HEK293 (cell line): ENCODE data around the gene ADAM8.

ENCODE experiments used
- CTCF ChIA-PET: fragments of 350-600 bp; formaldehyde crosslinking; extraction: SDS; loops from one replicate; lab custom pipeline; 2021; ENCODE audit warnings: antibody characterized with exemption; lab: Yijun Ruan, JAX
- POLR2A ChIA-PET: fragments of 300-600 bp; formaldehyde crosslinking; extraction: SDS; loops from one replicate; lab custom pipeline; 2020; ENCODE audit warnings: antibody characterized with exemption, inconsistent platforms; lab: Yijun Ruan, JAX
- H3K27ac ChIP-seq: fragments of 200-500 bp; sonication (Bioruptor generic); 2 replicates; pipeline ENCODE4 v1.5.1; 2014; ENCODE audit warnings: low read depth, low read length, control low read depth, inconsistent platforms; ENCODE audit errors: extremely low read depth
- H3K36me3 ChIP-seq, 2 experiments: fragments of 200-500 bp in 1 of 2; sonication (Bioruptor generic) in 1 of 2; 1 replicate in 1 of 2; 2 replicates in 1 of 2; pipeline ENCODE4 v1.5.1; 2014 to 2017; ENCODE audit warnings: inconsistent platforms in 2 of 2, low read length in 2 of 2; ENCODE audit not compliant: control insufficient read depth in 2 of 2, insufficient read depth in 1 of 2
- H3K4me1 ChIP-seq: fragments of 200-500 bp; sonication (Bioruptor generic); 2 replicates; pipeline ENCODE4 v1.5.1; 2014; ENCODE audit warnings: mild to moderate bottlenecking, low read length, inconsistent platforms; ENCODE audit not compliant: control insufficient read depth, insufficient read depth
- H3K4me3 ChIP-seq: 2 replicates; pipeline ENCODE4 v1.5.1; 2011; ENCODE audit warnings: low read depth, mild to moderate bottlenecking, control low read depth, low read length, moderate library complexity
- H3K9me3 ChIP-seq: fragments of 200-500 bp; sonication (Bioruptor generic); 2 replicates; pipeline ENCODE4 v1.5.1; 2014; ENCODE audit warnings: low read depth, low read length, inconsistent platforms; ENCODE audit not compliant: control insufficient read depth, insufficient read depth
- BCL11B ChIP-seq: fragments of 450-650 bp; formaldehyde crosslinking; IDR thresholded peaks from 2 replicates; pipeline ENCODE4 v1.5.1; 2016; ENCODE audit warnings: low read depth, missing biosample characterization, missing genetic modification characterization
- IKZF3 ChIP-seq: fragments of 450-650 bp; IDR thresholded peaks from 2 replicates; pipeline ENCODE4 v1.5.0; 2018; ENCODE audit warnings: missing biosample characterization, mild to moderate bottlenecking, missing genetic modification characterization, moderate library complexity
- ZNF114 ChIP-seq: fragments of 450-650 bp; formaldehyde crosslinking; IDR thresholded peaks from 2 replicates; pipeline ENCODE4 v1.5.0; 2017; ENCODE audit warnings: missing biosample characterization, missing genetic modification characterization
- ZNF157 ChIP-seq: fragments of 450-650 bp; formaldehyde crosslinking; IDR thresholded peaks from 2 replicates; pipeline ENCODE4 v1.5.1; 2016; ENCODE audit warnings: missing biosample characterization, missing genetic modification characterization
- ZNF214 ChIP-seq: fragments of 450-650 bp; formaldehyde crosslinking; IDR thresholded peaks from 2 replicates; pipeline ENCODE4 v1.5.1; 2017; ENCODE audit warnings: missing biosample characterization, mild to moderate bottlenecking, missing genetic modification characterization, borderline replicate concordance
- ZNF24 ChIP-seq: fragments of 450-650 bp; formaldehyde crosslinking; IDR thresholded peaks from 2 replicates; pipeline ENCODE4 v1.5.1; 2016; ENCODE audit warnings: missing biosample characterization, missing genetic modification characterization
- ZNF266 ChIP-seq: fragments of 450-650 bp; formaldehyde crosslinking; IDR thresholded peaks from 2 replicates; pipeline ENCODE4 v1.5.1; 2016; ENCODE audit warnings: missing biosample characterization, missing genetic modification characterization, low read depth
- ZNF335 ChIP-seq: fragments of 450-650 bp; formaldehyde crosslinking; conservative IDR thresholded peaks from 2 replicates; pipeline ENCODE4 v1.5.1; 2016; ENCODE audit warnings: missing biosample characterization, missing genetic modification characterization
- ZNF48 ChIP-seq: fragments of 450-650 bp; formaldehyde crosslinking; IDR thresholded peaks from 2 replicates; pipeline ENCODE4 v1.5.1; 2016; ENCODE audit warnings: missing biosample characterization, missing genetic modification characterization
- ZNF501 ChIP-seq: fragments of 450-650 bp; formaldehyde crosslinking; IDR thresholded peaks from 2 replicates; pipeline ENCODE4 v1.5.1; 2016; ENCODE audit warnings: missing biosample characterization, missing genetic modification characterization
- ZNF521 ChIP-seq: fragments of 450-650 bp; formaldehyde crosslinking; IDR thresholded peaks from 2 replicates; pipeline ENCODE4 v1.5.1; 2017; ENCODE audit warnings: missing biosample characterization, mild to moderate bottlenecking, missing genetic modification characterization
- ZNF623 ChIP-seq: fragments of 450-650 bp; formaldehyde crosslinking; IDR thresholded peaks from 2 replicates; pipeline ENCODE4 v1.5.1; 2016; ENCODE audit warnings: missing biosample characterization, missing genetic modification characterization
- ZNF777 ChIP-seq: fragments of 450-650 bp; formaldehyde crosslinking; IDR thresholded peaks from 2 replicates; pipeline ENCODE4 v1.5.1; 2017; ENCODE audit warnings: missing biosample characterization, missing genetic modification characterization, borderline replicate concordance
- TF ChIP-seq, protein P1 (sequence below): sonication (generic); formaldehyde crosslinking; IDR thresholded peaks from 2 replicates; pipeline ENCODE4 v1.8.1; 2022; ENCODE audit warnings: mild to moderate bottlenecking, moderate library complexity, missing genetic modification reagents
- TF ChIP-seq, protein P2 (sequence below): fragments of 450-650 bp; formaldehyde crosslinking; IDR thresholded peaks from 2 replicates; pipeline ENCODE4 v1.5.1; 2016; ENCODE audit warnings: missing biosample characterization, missing genetic modification characterization
- TF ChIP-seq, protein P3 (sequence below): fragments of 450-650 bp; IDR thresholded peaks from 2 replicates; pipeline ENCODE4 v1.5.1; 2018; ENCODE audit warnings: missing biosample characterization, missing genetic modification characterization
- TF ChIP-seq, protein P4 (sequence below): fragments of 450-650 bp; formaldehyde crosslinking; IDR thresholded peaks from 2 replicates; pipeline ENCODE4 v1.5.1; 2016; ENCODE audit warnings: missing biosample characterization, missing genetic modification characterization
- TF ChIP-seq, protein P5 (sequence below): fragments of 450-650 bp; formaldehyde crosslinking; optimal IDR thresholded peaks from 2 replicates; pipeline ENCODE3; 2016; ENCODE audit warnings: missing biosample characterization, mild to moderate bottlenecking, missing genetic modification characterization
- TF ChIP-seq, protein P6 (sequence below): fragments of 450-650 bp; formaldehyde crosslinking; conservative IDR thresholded peaks from 2 replicates; pipeline ENCODE4 v1.5.1; 2016; ENCODE audit warnings: low read depth, missing biosample characterization, missing genetic modification characterization
- TF ChIP-seq, protein P7 (sequence below): fragments of 450-650 bp; formaldehyde crosslinking; IDR thresholded peaks from 2 replicates; pipeline ENCODE4 v1.5.1; 2016; ENCODE audit warnings: missing biosample characterization, missing genetic modification characterization

ADAM8 gene

DNA sequence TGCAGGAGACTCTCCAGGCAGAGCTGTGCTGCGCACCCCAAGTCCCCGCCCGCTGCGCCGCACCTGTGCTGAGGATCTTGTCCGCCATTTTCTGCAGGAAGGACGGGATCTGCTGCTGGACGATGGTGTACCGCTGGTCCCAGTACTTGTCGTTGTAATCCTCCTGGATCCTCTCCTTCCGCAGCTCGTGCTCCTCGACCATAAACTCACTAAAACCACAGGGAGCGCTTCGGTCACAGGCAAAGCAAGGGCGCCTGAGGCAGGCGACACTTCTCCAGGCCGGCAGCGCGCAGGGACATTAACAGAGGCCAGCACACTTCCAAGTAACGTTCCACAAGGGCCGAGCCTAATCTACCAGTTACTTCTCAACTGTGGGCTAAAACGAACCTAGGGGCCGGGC lies 13.1 kb upstream of the ADAM8 start (continued):
- TF ChIP-seq, protein P1, sequence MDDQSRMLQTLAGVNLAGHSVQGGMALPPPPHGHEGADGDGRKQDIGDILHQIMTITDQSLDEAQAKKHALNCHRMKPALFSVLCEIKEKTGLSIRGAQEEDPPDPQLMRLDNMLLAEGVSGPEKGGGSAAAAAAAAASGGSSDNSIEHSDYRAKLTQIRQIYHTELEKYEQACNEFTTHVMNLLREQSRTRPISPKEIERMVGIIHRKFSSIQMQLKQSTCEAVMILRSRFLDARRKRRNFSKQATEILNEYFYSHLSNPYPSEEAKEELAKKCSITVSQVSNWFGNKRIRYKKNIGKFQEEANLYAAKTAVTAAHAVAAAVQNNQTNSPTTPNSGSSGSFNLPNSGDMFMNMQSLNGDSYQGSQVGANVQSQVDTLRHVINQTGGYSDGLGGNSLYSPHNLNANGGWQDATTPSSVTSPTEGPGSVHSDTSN = no peak
- TF ChIP-seq ZNF501 (tag by site-specific recombination) = no peak
- TF ChIP-seq, protein P2, sequence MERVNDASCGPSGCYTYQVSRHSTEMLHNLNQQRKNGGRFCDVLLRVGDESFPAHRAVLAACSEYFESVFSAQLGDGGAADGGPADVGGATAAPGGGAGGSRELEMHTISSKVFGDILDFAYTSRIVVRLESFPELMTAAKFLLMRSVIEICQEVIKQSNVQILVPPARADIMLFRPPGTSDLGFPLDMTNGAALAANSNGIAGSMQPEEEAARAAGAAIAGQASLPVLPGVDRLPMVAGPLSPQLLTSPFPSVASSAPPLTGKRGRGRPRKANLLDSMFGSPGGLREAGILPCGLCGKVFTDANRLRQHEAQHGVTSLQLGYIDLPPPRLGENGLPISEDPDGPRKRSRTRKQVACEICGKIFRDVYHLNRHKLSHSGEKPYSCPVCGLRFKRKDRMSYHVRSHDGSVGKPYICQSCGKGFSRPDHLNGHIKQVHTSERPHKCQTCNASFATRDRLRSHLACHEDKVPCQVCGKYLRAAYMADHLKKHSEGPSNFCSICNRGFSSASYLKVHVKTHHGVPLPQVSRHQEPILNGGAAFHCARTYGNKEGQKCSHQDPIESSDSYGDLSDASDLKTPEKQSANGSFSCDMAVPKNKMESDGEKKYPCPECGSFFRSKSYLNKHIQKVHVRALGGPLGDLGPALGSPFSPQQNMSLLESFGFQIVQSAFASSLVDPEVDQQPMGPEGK = no peak
- TF ChIP-seq, protein P3, sequence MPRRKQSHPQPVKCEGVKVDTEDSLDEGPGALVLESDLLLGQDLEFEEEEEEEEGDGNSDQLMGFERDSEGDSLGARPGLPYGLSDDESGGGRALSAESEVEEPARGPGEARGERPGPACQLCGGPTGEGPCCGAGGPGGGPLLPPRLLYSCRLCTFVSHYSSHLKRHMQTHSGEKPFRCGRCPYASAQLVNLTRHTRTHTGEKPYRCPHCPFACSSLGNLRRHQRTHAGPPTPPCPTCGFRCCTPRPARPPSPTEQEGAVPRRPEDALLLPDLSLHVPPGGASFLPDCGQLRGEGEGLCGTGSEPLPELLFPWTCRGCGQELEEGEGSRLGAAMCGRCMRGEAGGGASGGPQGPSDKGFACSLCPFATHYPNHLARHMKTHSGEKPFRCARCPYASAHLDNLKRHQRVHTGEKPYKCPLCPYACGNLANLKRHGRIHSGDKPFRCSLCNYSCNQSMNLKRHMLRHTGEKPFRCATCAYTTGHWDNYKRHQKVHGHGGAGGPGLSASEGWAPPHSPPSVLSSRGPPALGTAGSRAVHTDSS (tag by site-specific recombination) = no peak
- TF ChIP-seq, protein P4, sequence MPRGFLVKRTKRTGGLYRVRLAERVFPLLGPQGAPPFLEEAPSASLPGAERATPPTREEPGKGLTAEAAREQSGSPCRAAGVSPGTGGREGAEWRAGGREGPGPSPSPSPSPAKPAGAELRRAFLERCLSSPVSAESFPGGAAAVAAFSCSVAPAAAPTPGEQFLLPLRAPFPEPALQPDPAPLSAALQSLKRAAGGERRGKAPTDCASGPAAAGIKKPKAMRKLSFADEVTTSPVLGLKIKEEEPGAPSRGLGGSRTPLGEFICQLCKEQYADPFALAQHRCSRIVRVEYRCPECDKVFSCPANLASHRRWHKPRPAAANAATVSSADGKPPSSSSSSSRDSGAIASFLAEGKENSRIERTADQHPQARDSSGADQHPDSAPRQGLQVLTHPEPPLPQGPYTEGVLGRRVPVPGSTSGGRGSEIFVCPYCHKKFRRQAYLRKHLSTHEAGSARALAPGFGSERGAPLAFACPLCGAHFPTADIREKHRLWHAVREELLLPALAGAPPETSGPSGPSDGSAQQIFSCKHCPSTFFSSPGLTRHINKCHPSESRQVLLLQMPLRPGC (tag by site-specific recombination) = no peak
- TF ChIP-seq, all 188 proteins: peak for 0

DNA sequence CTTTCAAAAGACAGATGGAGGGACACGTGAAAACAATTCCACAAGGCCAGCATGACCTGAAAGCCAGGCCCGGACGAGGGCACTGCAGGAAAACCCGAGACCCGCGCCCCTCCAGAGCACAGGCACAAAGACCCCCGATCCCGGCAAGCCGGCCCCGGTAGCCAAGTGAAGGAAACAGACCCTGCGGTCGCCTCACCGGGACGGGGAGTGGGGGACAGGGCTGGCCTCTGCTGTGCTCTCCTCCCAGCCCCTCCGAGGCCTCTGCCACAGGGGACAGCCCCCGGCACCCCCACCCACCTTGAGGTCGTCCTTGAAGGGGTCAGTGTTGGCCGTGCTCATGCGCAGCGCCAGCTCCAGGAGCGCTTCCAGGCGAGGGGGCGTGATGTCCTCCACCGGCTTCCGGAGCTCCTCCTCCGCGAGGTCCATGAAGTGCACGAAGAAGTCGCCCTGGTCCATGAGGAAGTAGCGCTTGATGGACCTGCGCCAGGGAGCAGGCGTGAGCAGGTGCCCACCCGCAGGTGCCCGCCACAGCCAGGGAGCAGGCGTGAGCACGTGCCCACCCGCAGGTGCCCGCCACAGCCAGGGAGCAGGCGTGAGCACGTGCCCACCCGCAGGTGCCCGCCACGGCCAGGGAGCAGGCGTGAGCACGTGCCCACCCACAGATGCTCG lies 11.3 kb upstream of the ADAM8 start:
- Histone ChIP-seq H3K27ac (no peak overlapping the region), H3K4me3 (no peak overlapping the region), H3K4me1 (no peaks in the 10 kb centered on the region), H3K36me3 (peaks cover 16 to 80% of the 10 kb centered on the region in 2 experiments), H3K9me3 (no peaks in the 10 kb centered on the region)
- ChIA-PET CTCF (no interaction called here), POLR2A (no interaction called here)
- no peak for TF ChIP-seq ZNF24 (tag by site-specific recombination)
- TF ChIP-seq ZNF335 (tag by site-specific recombination) = no peak
- no peak for TF ChIP-seq ZNF623 (tag by site-specific recombination)

DNA sequence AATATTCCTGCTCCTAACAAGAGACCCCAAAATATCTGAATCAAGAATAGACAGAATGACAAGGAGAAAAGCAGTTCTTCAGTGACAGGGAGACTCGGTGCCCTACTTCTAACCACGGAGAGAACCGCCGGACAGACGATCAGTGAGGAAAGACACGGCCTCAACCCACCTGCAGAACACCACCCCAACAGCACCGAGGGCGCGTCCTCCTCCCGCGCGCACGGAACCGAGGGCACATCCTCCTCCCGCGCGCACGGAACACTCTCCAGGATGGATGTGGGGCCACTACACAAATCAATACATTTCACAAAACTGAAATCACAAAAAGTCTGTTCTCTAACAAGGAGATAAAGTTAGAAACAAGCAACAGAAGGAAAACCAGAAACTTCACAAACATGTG lies 9.7 kb upstream of the ADAM8 start:
- Histone ChIP-seq H3K36me3 (peaks cover 16 to 88% of the 10 kb centered on the region in 2 experiments), H3K27ac (no peak overlapping the region), H3K9me3 (no peaks in the 10 kb centered on the region), H3K4me1 (no peaks in the 10 kb centered on the region), H3K4me3 (no peak overlapping the region)
- ChIA-PET POLR2A (no interaction called here), CTCF (no interaction called here)
- no peak for TF ChIP-seq IKZF3 (tag by site-specific recombination)
- TF ChIP-seq ZNF114 = no peak
- no peak for TF ChIP-seq ZNF501 (tag by site-specific recombination)
- no peak for TF ChIP-seq BCL11B (tag by site-specific recombination)
- no peak for TF ChIP-seq ZNF521 (tag by site-specific recombination)
- TF ChIP-seq, protein P5, sequence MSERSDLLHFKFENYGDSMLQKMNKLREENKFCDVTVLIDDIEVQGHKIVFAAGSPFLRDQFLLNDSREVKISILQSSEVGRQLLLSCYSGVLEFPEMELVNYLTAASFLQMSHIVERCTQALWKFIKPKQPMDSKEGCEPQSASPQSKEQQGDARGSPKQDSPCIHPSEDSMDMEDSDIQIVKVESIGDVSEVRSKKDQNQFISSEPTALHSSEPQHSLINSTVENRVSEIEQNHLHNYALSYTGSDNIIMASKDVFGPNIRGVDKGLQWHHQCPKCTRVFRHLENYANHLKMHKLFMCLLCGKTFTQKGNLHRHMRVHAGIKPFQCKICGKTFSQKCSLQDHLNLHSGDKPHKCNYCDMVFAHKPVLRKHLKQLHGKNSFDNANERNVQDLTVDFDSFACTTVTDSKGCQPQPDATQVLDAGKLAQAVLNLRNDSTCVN (tag by site-specific recombination) = no peak
- TF ChIP-seq, protein P6, sequence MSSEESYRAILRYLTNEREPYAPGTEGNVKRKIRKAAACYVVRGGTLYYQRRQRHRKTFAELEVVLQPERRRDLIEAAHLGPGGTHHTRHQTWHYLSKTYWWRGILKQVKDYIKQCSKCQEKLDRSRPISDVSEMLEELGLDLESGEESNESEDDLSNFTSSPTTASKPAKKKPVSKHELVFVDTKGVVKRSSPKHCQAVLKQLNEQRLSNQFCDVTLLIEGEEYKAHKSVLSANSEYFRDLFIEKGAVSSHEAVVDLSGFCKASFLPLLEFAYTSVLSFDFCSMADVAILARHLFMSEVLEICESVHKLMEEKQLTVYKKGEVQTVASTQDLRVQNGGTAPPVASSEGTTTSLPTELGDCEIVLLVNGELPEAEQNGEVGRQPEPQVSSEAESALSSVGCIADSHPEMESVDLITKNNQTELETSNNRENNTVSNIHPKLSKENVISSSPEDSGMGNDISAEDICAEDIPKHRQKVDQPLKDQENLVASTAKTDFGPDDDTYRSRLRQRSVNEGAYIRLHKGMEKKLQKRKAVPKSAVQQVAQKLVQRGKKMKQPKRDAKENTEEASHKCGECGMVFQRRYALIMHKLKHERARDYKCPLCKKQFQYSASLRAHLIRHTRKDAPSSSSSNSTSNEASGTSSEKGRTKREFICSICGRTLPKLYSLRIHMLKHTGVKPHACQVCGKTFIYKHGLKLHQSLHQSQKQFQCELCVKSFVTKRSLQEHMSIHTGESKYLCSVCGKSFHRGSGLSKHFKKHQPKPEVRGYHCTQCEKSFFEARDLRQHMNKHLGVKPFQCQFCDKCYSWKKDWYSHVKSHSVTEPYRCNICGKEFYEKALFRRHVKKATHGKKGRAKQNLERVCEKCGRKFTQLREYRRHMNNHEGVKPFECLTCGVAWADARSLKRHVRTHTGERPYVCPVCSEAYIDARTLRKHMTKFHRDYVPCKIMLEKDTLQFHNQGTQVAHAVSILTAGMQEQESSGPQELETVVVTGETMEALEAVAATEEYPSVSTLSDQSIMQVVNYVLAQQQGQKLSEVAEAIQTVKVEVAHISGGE = no peak
- TF ChIP-seq, protein P7, sequence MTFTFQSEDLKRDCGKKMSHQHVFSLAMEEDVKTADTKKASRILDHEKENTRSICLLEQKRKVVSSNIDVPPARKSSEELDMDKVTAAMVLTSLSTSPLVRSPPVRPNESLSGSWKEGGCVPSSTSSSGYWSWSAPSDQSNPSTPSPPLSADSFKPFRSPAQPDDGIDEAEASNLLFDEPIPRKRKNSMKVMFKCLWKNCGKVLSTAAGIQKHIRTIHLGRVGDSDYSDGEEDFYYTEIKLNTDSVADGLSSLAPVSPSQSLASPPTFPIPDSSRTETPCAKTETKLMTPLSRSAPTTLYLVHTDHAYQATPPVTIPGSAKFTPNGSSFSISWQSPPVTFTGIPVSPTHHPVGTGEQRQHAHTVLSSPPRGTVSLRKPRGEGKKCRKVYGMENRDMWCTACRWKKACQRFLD = no peak
- no peak for TF ChIP-seq ZNF214 (tag by site-specific recombination)
- TF ChIP-seq ZNF48 = no peak
- TF ChIP-seq ZNF157 (tag by site-specific recombination) = no peak
- TF ChIP-seq ZNF266 (tag by site-specific recombination) = no peak
- no peak for TF ChIP-seq ZNF777
